HG02610 (cell line): Measurements from ENCODE around the gene TOMM22.

Source experiments
- ATAC-seq: cut with Tn5 transposase; IDR thresholded peaks from one replicate; pipeline ENCODE4 v1.9.1; 2021; ENCODE audit warnings: mild to moderate bottlenecking, moderate library complexity; ENCODE audit not compliant: unreplicated experiment

The TOMM22 gene

DNA sequence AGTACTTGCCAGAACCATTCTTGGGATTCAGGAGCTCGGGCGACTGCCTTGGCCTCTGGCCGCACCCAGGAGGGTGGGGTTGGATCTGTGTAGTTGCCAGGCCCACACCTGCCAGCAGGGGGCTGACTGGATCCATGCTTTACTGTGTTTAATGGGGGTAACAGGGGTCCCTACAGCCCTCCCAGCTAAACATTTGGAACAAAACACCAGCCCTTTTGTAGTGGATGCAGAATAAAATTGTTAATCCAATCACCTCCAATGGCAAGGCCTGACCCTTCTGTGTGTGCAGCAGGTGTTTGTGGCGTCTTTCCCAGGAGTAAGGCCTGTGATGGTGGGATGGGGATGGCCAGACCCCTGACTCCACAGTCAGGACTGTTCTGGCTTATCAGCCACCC is 51.6 kb downstream of the TOMM22 start:
- ATAC-seq = no peak

DNA sequence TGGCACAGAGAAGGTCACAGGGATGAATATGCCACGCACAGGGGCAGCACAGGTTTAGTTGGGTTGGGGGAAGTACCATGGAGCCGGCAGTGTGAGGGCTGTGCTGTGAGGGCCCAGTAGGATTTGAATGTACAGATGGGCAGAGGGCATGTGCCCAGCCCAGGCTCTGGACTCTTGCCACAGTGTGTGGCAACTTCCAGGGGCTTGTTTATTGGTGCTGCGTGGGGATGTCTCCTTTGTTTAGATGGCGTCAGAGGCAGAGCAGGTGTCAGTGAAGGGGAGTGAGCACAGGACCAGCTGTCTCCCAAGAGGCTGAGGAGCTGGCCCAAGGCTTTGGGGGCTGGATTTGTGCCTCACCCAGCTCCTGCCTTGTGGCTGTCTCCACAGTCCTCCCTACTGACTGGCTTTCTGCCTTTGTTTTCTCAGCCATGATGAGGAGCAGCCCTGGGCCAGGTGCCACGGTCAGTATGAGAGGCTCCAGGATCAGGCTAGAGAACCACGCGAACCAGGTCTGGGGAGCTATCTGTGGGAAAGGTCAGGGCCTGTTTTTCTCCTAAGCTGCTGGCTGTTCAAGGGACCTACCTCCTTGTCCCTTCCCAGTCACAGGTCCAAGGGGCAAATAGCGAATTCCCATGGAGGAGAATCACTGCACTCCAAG is 52.1 kb downstream of the TOMM22 start:
- ATAC-seq = no peak

- ATAC-seq = no peak
Observed at GRCh38 chr22:38734421-38735100, 52.8 kb downstream of the TOMM22 start.
